Smooth muscle cell (in vitro differentiated cells): ENCODE results near the gene MLH3. TPM values are rescaled to one million over a fixed set of nuclear protein-coding genes. Genes with fewer than 3 reads are reported as not detected.

Source experiments
- DNase-seq: peaks from one replicate; lab custom pipeline; 2025; ENCODE audit not compliant: unreplicated experiment; lab: John Stamatoyannopoulos, UW
- H2AFZ ChIP-seq: fragments of 200-600 bp; sonication (generic); 2 replicates; pipeline ENCODE4 v1.6.0; 2016; ENCODE audit warnings: antibody characterized with exemption, low read depth, mild to moderate bottlenecking
- H3F3A ChIP-seq: fragments of 200-600 bp; sonication (generic); 2 replicates; pipeline ENCODE4 v1.6.0; 2017; ENCODE audit warnings: antibody characterized with exemption, low read depth
- H3K27ac ChIP-seq: fragments of 200-600 bp; sonication (generic); 2 replicates; pipeline ENCODE4 v1.5.1; 2016; ENCODE audit warnings: low read depth, mild to moderate bottlenecking
- H3K27me3 ChIP-seq: fragments of 200-600 bp; sonication (generic); 2 replicates; pipeline ENCODE4 v1.6.1; 2016; ENCODE audit warnings: low read depth, mild to moderate bottlenecking
- H3K36me3 ChIP-seq: fragments of 200-600 bp; sonication (generic); 2 replicates; pipeline ENCODE4 v1.5.1; 2016; ENCODE audit warnings: low read depth
- H3K4me1 ChIP-seq: fragments of 200-600 bp; sonication (generic); 2 replicates; pipeline ENCODE4 v1.5.1; 2016; ENCODE audit warnings: low read depth
- H3K4me2 ChIP-seq: fragments of 200-600 bp; sonication (generic); 2 replicates; pipeline ENCODE4 v1.6.0; 2016; ENCODE audit warnings: mild to moderate bottlenecking
- H3K4me3 ChIP-seq: fragments of 200-600 bp; sonication (generic); 2 replicates; pipeline ENCODE4 v1.5.1; 2016; ENCODE audit warnings: mild to moderate bottlenecking
- H3K79me2 ChIP-seq: fragments of 200-600 bp; sonication (generic); 2 replicates; pipeline ENCODE4 v1.6.0; 2016; ENCODE audit warnings: low read depth, mild to moderate bottlenecking
- H3K9ac ChIP-seq: fragments of 200-600 bp; sonication (generic); 2 replicates; pipeline ENCODE4 v1.6.0; 2016; ENCODE audit warnings: low read depth
- H3K9me3 ChIP-seq: fragments of 200-600 bp; sonication (generic); replicated peaks from 2 replicates; pipeline ENCODE4 v1.5.1; 2016; ENCODE audit warnings: low read depth
- H4K20me1 ChIP-seq: fragments of 200-600 bp; sonication (generic); 2 replicates; pipeline ENCODE4 v1.6.0; 2016; ENCODE audit warnings: low read depth
- WGBS: methylation state at CpG from one replicate; pipeline ENCODE4 v1.1.7; 2016; ENCODE audit warnings: low lambda C conversion rate; 5-methylcytosine and 5-hydroxymethylcytosine counted together
- polyA plus RNA-seq: library from polyadenylated mRNA; unstranded; fragments of >200 nt; fragmentation: Nextera tagmentation; extraction: Ambion mirVana; gene quantifications from 2 replicates; pipeline ENCODE4 v1.2.1, GENCODE V29; 2016
- total RNA-seq: library from RNA; depleted of rRNA; stranded (reverse); fragments of >200 nt; gene quantifications from 2 replicates; pipeline ENCODE4 v1.2.3, GENCODE V29; 2014
- TF ChIP-seq, protein P1 (sequence below): fragments of 200-600 bp; sonication (generic); IDR thresholded peaks from 2 replicates; pipeline ENCODE4 v1.5.1; 2017; ENCODE audit warnings: borderline replicate concordance, mild to moderate bottlenecking, antibody characterized with exemption; ENCODE audit not compliant: insufficient read depth, poor library complexity, severe bottlenecking

Gene MLH3
- total and polyA plus RNA-seq, 2 experiments from 2014 or later: 9.6 to 18.9 TPM

DNA sequence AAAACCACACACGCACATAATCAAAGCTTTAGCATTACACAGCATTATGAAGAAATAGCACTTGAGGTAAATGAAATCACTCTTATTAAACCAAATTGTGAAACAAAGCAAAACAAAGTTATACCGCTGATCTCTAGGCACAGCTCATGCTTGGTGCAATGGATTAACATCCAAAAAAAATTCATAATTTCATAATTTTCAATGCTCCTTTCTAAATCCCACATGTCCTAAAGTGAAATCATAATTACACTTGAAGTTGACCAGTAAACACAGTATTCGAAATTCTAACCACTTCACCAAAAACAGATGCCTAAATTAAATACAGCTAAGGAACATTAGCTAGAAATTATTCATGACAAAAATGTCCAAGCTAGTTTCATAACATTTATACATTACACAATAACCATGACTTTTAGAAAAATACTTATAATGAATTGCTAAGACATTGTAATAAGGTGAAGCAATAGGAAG lies 1.5 kb downstream of the MLH3 start:
- no peak overlapping the region for H2AFZ ChIP-seq
- H4K20me1 ChIP-seq: no peaks in the 10 kb centered on the region
- TF ChIP-seq, protein P1, sequence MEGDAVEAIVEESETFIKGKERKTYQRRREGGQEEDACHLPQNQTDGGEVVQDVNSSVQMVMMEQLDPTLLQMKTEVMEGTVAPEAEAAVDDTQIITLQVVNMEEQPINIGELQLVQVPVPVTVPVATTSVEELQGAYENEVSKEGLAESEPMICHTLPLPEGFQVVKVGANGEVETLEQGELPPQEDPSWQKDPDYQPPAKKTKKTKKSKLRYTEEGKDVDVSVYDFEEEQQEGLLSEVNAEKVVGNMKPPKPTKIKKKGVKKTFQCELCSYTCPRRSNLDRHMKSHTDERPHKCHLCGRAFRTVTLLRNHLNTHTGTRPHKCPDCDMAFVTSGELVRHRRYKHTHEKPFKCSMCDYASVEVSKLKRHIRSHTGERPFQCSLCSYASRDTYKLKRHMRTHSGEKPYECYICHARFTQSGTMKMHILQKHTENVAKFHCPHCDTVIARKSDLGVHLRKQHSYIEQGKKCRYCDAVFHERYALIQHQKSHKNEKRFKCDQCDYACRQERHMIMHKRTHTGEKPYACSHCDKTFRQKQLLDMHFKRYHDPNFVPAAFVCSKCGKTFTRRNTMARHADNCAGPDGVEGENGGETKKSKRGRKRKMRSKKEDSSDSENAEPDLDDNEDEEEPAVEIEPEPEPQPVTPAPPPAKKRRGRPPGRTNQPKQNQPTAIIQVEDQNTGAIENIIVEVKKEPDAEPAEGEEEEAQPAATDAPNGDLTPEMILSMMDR: no peak
- H3K4me1 ChIP-seq: peaks cover 4% of the 10 kb centered on the region
- H3K9me3 ChIP-seq: no peaks in the 10 kb centered on the region
- H3K9ac ChIP-seq: no peak overlapping the region
- H3K36me3 ChIP-seq: no peaks in the 10 kb centered on the region
- H3K4me2 ChIP-seq: no peak overlapping the region
- WGBS: 98% methylated on average over 3 of the region's 3 CpGs
- no peak overlapping the region for H3K27ac ChIP-seq
- H3K27me3 ChIP-seq: no peaks in the 10 kb centered on the region
- peaks cover 24% of the 10 kb centered on the region for H3K79me2 ChIP-seq
- no peak overlapping the region for H3K4me3 ChIP-seq
- no peak for DNase-seq
- no peaks in the 10 kb centered on the region for H3F3A ChIP-seq

DNA sequence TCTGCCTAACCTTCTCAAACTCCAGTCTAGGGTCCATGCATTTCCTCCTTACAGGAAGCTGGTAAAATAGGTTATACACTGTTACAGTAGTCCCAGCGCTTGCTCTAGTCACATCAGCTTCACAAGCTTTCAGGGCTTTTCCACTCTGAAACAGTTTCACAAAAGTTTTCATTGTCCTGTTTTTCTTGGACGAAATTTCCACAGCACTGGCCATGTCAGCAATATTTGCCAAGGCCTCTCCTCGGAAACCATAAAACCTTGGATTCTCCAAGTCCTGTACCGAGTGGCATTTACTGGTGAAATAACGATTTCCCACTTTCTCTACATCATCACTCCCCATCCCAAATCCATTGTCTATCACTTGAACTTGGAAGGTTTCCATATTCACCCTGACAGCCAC lies 2.1 kb downstream of the MLH3 start:
- H2AFZ ChIP-seq: no peak overlapping the region
- H3K9me3 ChIP-seq: no peaks in the 10 kb centered on the region
- no peaks in the 10 kb centered on the region for H3K27me3 ChIP-seq
- TF ChIP-seq, protein P1: no peak
- no peak overlapping the region for H3K4me3 ChIP-seq
- peaks cover 4% of the 10 kb centered on the region for H3K4me1 ChIP-seq
- H3F3A ChIP-seq: no peaks in the 10 kb centered on the region
- no peak overlapping the region for H3K27ac ChIP-seq
- H3K36me3 ChIP-seq: no peaks in the 10 kb centered on the region
- peaks cover 24% of the 10 kb centered on the region for H3K79me2 ChIP-seq
- 94% methylated on average over 5 of the region's 5 CpGs for WGBS
- H3K9ac ChIP-seq: no peak overlapping the region
- no peaks in the 10 kb centered on the region for H4K20me1 ChIP-seq
- no peak for DNase-seq
- no peak overlapping the region for H3K4me2 ChIP-seq

DNA sequence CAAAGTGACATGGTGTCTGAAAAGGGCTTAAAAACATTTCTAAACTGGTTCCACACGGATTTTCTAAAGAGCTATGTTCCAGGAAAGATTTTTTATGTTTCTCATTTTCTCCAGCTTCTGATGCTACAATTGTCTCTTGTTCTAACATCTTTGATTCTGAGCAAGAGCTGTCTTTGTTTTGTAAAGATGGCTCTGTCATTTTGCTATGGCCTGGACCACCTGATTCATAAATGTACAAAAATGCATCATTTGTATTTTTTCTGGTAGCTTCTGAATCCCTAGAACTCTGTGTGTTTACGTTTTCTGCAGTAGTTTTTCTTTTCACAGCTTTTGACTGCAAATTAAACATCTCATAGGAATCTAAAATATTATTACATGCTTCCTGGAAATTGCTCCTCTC lies 3.2 kb downstream of the MLH3 start:
- no peak overlapping the region for H2AFZ ChIP-seq
- H3F3A ChIP-seq: no peaks in the 10 kb centered on the region
- H3K9me3 ChIP-seq: no peaks in the 10 kb centered on the region
- H3K27me3 ChIP-seq: no peaks in the 10 kb centered on the region
- TF ChIP-seq, protein P1: no peak
- H3K27ac ChIP-seq: no peak overlapping the region
- H3K9ac ChIP-seq: no peak overlapping the region
- peaks cover 4% of the 10 kb centered on the region for H3K4me1 ChIP-seq
- 100% methylated on average over 2 of the region's 2 CpGs for WGBS
- no peaks in the 10 kb centered on the region for H4K20me1 ChIP-seq
- H3K4me2 ChIP-seq: no peak overlapping the region
- no peaks in the 10 kb centered on the region for H3K36me3 ChIP-seq
- no peak overlapping the region for H3K4me3 ChIP-seq
- peaks cover 30% of the 10 kb centered on the region for H3K79me2 ChIP-seq
- DNase-seq: no peak

DNA sequence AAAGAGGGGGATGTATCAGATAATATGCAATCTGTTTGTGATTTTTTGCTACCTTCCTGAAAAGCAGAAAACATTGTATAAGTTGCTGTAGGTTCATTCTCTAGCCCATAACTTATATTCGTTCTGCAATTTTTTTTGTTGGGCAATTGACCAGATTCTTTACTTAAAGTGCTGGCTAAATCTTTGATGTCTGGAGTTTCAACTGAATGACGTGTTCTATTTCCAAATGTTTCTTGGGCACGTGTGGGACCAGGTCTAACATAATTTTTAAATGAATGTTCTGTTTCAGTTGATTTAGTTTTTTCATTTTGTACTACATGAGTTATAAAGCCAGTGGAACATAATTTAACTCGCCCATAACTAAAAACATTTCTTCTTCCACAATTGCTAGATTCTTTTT lies 3.8 kb downstream of the MLH3 start:
- TF ChIP-seq, protein P1: no peak
- Histone ChIP-seq H2AFZ (no peak overlapping the region), H3F3A (no peaks in the 10 kb centered on the region), H3K4me3 (no peak overlapping the region), H3K4me2 (no peak overlapping the region), H3K9me3 (no peaks in the 10 kb centered on the region), H3K9ac (no peak overlapping the region), H3K27me3 (no peaks in the 10 kb centered on the region), H3K4me1 (peaks cover 4% of the 10 kb centered on the region), H3K79me2 (peaks cover 30% of the 10 kb centered on the region), H4K20me1 (no peaks in the 10 kb centered on the region), H3K36me3 (no peaks in the 10 kb centered on the region), H3K27ac (no peak overlapping the region)
- 96% methylated on average over 4 of the region's 4 CpGs for WGBS
- DNase-seq: no peak
